ENCODE results near the gene DTYMK. TPM values are rescaled to one million over a fixed set of nuclear protein-coding genes. Genes with fewer than 3 reads are reported as not detected.

The DTYMK gene
- total RNA-seq, 1 donor, result 14.1 TPM

- H3K9me3 ChIP-seq (ENCODE audit: low read depth, low read length), result no peaks in the 10 kb centered on the region
- H3K27me3 ChIP-seq (ENCODE audit: insufficient read depth, low read length), result no peaks in the 10 kb centered on the region
- peak overlapping the region; percentile 96 for H3K4me3 ChIP-seq (ENCODE audit: insufficient read depth, low read length)
- peaks cover 66% of the 10 kb centered on the region for H4K20me1 ChIP-seq (ENCODE audit: insufficient read depth, low read length)
- H3K4me2 ChIP-seq (ENCODE audit: insufficient read depth, low read length), result peak overlapping the region; percentile 92
- peak overlapping the region; percentile 20 for H2AFZ ChIP-seq (ENCODE audit: low read length)
- DNase-seq (ENCODE audit: insufficient read length, low spot score, missing footprints), result no peak
- H3K36me3 ChIP-seq (ENCODE audit: insufficient read depth, low read length), result peaks cover 41% of the 10 kb centered on the region
- H3K27ac ChIP-seq (ENCODE audit: low read depth, low read length), result peak overlapping the region; percentile 62
- H3K79me2 ChIP-seq (ENCODE audit: insufficient read depth, low read length), result peaks cover 90% of the 10 kb centered on the region
- no peak for TF ChIP-seq CTCF (IDR thresholded peaks at IDR 0.05; ENCODE audit: extremely low read depth, low read depth, low read length)
- H3K4me1 ChIP-seq (ENCODE audit: insufficient read depth, low read length), result peaks cover 13% of the 10 kb centered on the region
Measured at GRCh38 chr2:241635756-241636155, 50.9 kb downstream of the DTYMK start.

GRCh38 chr2:241633561-241633960, 53.1 kb downstream of the DTYMK start:
- no peak for TF ChIP-seq CTCF (IDR thresholded peaks at IDR 0.05; ENCODE audit: extremely low read depth, low read depth, low read length)
- peaks cover 34% of the 10 kb centered on the region for H3K36me3 ChIP-seq (ENCODE audit: insufficient read depth, low read length)
- H3K4me2 ChIP-seq (ENCODE audit: insufficient read depth, low read length), result no peak overlapping the region

GRCh38 chr2:241632478-241633325, 53.9 kb downstream of the DTYMK start:
- Histone ChIP-seq H3K79me2 (ENCODE audit: insufficient read depth, low read length) (peaks cover 88% of the 10 kb centered on the region), H4K20me1 (ENCODE audit: insufficient read depth, low read length) (peaks cover 50% of the 10 kb centered on the region), H3K4me2 (ENCODE audit: insufficient read depth, low read length) (no peak overlapping the region), H3K9me3 (ENCODE audit: low read depth, low read length) (no peaks in the 10 kb centered on the region), H2AFZ (ENCODE audit: low read length) (no peak overlapping the region), H3K27ac (ENCODE audit: low read depth, low read length) (no peak overlapping the region), H3K4me3 (ENCODE audit: insufficient read depth, low read length) (no peak overlapping the region), H3K36me3 (ENCODE audit: insufficient read depth, low read length) (peaks cover 34% of the 10 kb centered on the region), H3K4me1 (ENCODE audit: insufficient read depth, low read length) (peaks cover 6% of the 10 kb centered on the region), H3K27me3 (ENCODE audit: insufficient read depth, low read length) (no peaks in the 10 kb centered on the region)
- TF ChIP-seq CTCF (IDR thresholded peaks at IDR 0.05; ENCODE audit: extremely low read depth, low read depth, low read length), result no peak
- no peak for DNase-seq (ENCODE audit: insufficient read length, low spot score, missing footprints)

More at GRCh38 chr2:241633561-241633960, 53.1 kb downstream of the DTYMK start:
- Histone ChIP-seq H3K4me3 (ENCODE audit: insufficient read depth, low read length) (no peak overlapping the region), H3K79me2 (ENCODE audit: insufficient read depth, low read length) (peaks cover 88% of the 10 kb centered on the region), H3K4me1 (ENCODE audit: insufficient read depth, low read length) (peaks cover 10% of the 10 kb centered on the region), H3K27me3 (ENCODE audit: insufficient read depth, low read length) (no peaks in the 10 kb centered on the region), H2AFZ (ENCODE audit: low read length) (no peak overlapping the region), H4K20me1 (ENCODE audit: insufficient read depth, low read length) (peaks cover 48% of the 10 kb centered on the region), H3K27ac (ENCODE audit: low read depth, low read length) (no peak overlapping the region), H3K9me3 (ENCODE audit: low read depth, low read length) (no peaks in the 10 kb centered on the region)
- DNase-seq (ENCODE audit: insufficient read length, low spot score, missing footprints), result no peak

GRCh38 chr2:241629762-241630435, 56.7 kb downstream of the DTYMK start:
- no peak for TF ChIP-seq CTCF (IDR thresholded peaks at IDR 0.05; ENCODE audit: extremely low read depth, low read depth, low read length)
- Histone ChIP-seq H3K79me2 (ENCODE audit: insufficient read depth, low read length) (peaks cover 95% of the 10 kb centered on the region), H3K4me3 (ENCODE audit: insufficient read depth, low read length) (no peak overlapping the region), H3K36me3 (ENCODE audit: insufficient read depth, low read length) (peaks cover 41% of the 10 kb centered on the region), H3K4me1 (ENCODE audit: insufficient read depth, low read length) (no peaks in the 10 kb centered on the region), H2AFZ (ENCODE audit: low read length) (no peak overlapping the region), H3K9me3 (ENCODE audit: low read depth, low read length) (no peaks in the 10 kb centered on the region), H3K27me3 (ENCODE audit: insufficient read depth, low read length) (no peaks in the 10 kb centered on the region), H3K27ac (ENCODE audit: low read depth, low read length) (no peak overlapping the region), H3K4me2 (ENCODE audit: insufficient read depth, low read length) (no peak overlapping the region), H4K20me1 (ENCODE audit: insufficient read depth, low read length) (peaks cover 44% of the 10 kb centered on the region)
- peak; percentile 38 for DNase-seq (ENCODE audit: insufficient read length, low spot score, missing footprints)

Measured in osteoblast (primary cell).